AG10803 (cell line): Measurements from ENCODE around the gene ZBTB43.

ENCODE experiments used
- DNase-seq: peaks from one replicate; pipeline ENCODE4 v3.0.0; 2010; ENCODE audit warnings: low read depth
- H3K4me3 ChIP-seq: 2 replicates; pipeline ENCODE4 v1.5.1; 2011; ENCODE audit warnings: mild to moderate bottlenecking, low read length, control low read depth
- TF ChIP-seq, protein P1 (sequence below): conservative IDR thresholded peaks from 2 replicates; pipeline ENCODE4 v1.5.1; 2011; ENCODE audit warnings: mild to moderate bottlenecking, low read length, control low read depth, inconsistent platforms

ZBTB43 gene

DNA sequence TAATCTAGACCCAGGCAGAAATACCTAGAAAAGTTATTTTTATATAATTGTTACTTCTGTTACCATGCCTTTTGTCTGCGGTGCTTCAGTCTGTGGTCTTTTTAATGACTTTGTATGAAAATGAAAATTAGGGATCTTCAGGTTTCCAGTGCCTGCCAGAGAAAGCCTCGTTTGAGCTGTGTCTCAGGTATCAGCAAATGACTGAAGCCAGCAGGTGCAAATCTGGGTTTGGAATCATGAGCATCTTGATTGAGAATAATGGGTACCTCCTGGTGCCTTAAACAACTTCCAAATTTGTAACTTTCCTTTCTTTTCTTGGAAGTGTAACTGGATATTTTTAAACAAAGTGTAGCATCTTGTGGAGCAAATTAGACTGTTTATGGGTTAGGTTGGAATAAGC is 59.9 kb downstream of the ZBTB43 start:
- H3K4me3 ChIP-seq: no peak overlapping the region
- TF ChIP-seq, protein P1, sequence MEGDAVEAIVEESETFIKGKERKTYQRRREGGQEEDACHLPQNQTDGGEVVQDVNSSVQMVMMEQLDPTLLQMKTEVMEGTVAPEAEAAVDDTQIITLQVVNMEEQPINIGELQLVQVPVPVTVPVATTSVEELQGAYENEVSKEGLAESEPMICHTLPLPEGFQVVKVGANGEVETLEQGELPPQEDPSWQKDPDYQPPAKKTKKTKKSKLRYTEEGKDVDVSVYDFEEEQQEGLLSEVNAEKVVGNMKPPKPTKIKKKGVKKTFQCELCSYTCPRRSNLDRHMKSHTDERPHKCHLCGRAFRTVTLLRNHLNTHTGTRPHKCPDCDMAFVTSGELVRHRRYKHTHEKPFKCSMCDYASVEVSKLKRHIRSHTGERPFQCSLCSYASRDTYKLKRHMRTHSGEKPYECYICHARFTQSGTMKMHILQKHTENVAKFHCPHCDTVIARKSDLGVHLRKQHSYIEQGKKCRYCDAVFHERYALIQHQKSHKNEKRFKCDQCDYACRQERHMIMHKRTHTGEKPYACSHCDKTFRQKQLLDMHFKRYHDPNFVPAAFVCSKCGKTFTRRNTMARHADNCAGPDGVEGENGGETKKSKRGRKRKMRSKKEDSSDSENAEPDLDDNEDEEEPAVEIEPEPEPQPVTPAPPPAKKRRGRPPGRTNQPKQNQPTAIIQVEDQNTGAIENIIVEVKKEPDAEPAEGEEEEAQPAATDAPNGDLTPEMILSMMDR: no peak
- DNase-seq: no peak

DNA sequence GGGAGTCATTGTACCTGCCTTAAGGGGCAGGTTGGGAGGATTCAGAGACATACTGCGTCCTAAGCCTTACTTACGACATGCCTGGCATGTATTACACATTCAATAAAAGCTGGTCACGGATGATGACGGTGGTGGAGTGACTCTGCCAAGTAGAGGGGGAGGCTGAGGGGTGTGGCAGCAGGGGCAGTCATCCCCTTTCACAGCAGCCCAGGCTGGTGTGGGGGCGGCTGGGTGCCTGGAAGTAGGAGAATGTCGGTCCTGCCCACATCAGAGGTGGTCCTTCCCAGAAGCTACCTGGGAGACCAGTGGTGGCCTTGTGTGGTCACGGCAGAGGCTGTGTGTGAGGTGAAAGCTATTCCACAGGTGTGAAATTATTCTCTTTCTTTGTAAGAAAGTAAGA is 64.5 kb downstream of the ZBTB43 start:
- no peak overlapping the region for H3K4me3 ChIP-seq
- TF ChIP-seq, protein P1: no peak
- no peak for DNase-seq

DNA sequence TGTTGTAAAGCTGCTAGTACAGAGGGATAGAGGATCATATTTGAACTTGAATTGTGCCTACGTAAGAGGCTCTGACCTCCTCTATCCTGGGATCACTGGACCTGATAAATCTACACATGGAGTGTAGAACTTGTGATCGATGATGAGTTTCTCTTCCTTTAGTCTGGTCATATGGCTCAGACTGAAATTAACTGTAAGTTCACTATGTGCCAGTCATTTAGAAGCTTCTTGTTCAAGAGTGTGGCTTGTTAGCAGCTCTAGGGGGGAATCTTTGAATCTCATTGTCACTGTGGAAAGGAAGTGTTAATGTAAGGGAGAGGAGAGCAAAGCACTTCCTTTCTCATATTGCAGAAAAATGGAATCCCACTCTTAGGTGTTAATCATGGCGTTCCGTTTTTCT is 67.7 kb downstream of the ZBTB43 start:
- H3K4me3 ChIP-seq: no peak overlapping the region
- TF ChIP-seq, protein P1: no peak
- DNase-seq: no peak

DNA sequence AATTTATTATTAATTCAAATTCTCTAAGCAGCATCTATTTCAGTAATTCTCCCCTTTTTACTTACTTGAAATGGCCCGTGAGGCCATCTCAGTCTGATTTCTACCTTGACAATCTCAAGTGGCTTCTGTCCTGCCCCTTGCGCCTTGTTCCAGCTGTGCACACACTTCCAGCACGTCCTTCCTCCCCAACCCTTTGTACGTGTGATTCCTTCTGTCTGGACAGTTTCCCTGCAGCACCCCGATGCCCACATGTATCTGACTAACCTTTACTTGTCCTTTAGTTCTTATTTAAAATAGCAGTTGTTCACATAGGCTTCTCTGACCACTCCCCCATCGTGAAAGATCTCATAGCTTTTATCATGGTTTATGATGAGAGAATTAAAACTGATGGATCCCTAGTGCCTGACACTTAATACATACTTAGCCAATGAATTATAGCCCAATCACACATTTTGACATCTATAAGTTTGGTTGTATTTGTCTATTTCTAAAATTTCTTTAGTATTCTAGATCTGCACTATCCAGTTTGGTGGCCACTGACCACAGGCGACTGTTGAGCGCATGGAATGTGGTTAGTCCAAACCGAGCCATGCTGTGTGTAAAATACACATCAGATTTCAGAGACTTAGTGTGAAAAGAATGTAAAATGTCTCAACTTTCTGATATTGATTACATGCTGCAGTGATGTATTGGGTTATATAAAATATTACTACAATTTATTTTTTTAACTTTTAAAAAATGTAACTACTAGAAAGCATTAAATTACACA is 69.9 kb downstream of the ZBTB43 start:
- DNase-seq: no peak
- TF ChIP-seq, protein P1: no peak

DNA sequence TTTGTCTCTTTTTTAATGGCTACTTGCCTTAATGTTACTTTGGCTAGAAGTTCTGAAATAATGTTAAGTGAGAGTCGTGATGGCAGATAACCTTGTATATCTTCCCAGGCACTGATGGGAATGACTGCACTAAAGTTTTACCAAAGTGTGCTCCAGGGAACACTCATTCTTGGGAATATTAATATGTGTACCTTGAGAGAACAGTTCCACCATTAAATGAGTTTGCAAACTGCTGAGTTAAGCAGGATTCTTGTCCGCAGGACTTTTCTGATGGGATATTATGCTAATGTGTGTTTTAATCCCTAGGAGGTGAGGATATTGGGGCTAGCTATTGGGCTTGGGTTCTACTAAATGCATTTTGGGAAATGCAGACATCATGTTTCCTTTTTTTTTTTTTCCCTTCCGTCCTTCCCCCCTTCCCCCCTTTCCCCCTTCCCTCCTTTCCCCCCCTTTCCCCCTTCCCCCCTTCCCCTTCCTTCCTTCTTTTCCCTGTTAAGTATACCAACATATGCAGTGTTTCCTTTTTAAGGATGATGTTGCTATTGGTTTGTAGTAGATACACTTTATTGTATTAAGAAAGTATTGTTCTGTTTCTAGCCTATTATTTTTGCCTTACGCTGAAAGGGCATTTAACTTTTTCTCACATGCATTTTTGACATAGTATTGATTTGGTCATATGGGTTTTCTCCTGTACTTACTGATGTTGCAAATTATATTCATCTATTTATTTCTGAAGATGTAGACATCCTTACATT is 71.1 kb downstream of the ZBTB43 start:
- no peak overlapping the region for H3K4me3 ChIP-seq
- no peak for DNase-seq
- TF ChIP-seq, protein P1: no peak

More for the DNA sequence above, 69.9 kb downstream of the ZBTB43 start:
- no peak overlapping the region for H3K4me3 ChIP-seq

DNA sequence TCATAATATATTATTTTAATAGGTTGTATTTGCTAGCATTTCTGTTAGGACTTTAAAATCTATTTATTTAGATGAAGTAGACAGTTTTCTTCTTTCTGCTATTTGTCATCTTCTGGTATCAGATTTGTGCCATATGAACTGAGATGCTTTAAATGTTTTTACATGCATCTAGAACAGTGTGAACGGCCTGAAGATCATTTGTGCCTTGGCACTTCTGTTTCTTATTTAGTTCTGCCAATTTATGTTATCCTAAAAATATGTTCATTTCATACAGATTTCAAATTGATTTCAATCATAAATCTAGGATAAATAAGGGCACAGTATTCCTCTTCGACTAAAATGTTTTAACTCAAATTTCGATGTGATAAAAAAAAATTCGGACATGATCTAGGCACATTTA is 71.7 kb downstream of the ZBTB43 start:
- no peak overlapping the region for H3K4me3 ChIP-seq
- no peak for DNase-seq
- TF ChIP-seq, protein P1: no peak

DNA sequence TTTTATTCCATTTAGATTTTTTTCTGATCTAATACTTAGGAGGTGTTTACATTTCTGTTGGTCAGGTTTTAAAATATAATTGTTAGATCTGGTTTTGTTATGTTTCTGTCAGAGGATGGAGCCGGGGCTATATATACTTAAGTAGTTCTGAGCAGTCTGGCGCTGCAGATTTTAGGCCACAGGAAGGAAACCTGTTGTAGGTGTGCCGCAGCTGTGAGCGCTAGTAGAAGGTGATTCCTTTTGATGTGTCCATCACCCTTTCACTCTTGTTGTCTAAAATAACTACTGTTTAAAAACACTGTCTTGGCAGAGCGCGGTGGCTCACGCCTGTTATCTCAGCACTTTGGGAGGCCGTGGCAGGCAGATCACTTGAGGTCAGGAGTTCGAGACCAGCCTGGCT is 72.6 kb downstream of the ZBTB43 start:
- TF ChIP-seq, protein P1: no peak
- DNase-seq: no peak
- H3K4me3 ChIP-seq: no peak overlapping the region
